ENCODE data around the gene TRIM71.

Gene TRIM71

GRCh38 chr3:32825601-32826375, 8.0 kb downstream of the TRIM71 start:
- DNase-seq, result no peak
- TF ChIP-seq POLR2A (IDR thresholded peaks at IDR 0.05; ENCODE audit: low read length) (no peak), GATA1 (IDR thresholded peaks at IDR 0.05; ENCODE audit: low read depth, low read length) (no peak)

GRCh38 chr3:32831062-32831461, 13.3 kb downstream of the TRIM71 start:
- no peak for TF ChIP-seq GATA1 (IDR thresholded peaks at IDR 0.05; ENCODE audit: low read depth, low read length)
- TF ChIP-seq POLR2A (IDR thresholded peaks at IDR 0.05; ENCODE audit: low read length), result no peak
- DNase-seq, result no peak

GRCh38 chr3:32831791-32832190, 14.0 kb downstream of the TRIM71 start:
- DNase-seq, result no peak
- no peak for TF ChIP-seq POLR2A (IDR thresholded peaks at IDR 0.05; ENCODE audit: low read length)
- TF ChIP-seq GATA1 (IDR thresholded peaks at IDR 0.05; ENCODE audit: low read depth, low read length), result no peak

GRCh38 chr3:32832193-32832592, 14.4 kb downstream of the TRIM71 start:
- DNase-seq, result no peak

GRCh38 chr3:32835049-32835371, 17.2 kb downstream of the TRIM71 start:
- no peak for DNase-seq
- TF ChIP-seq POLR2A (IDR thresholded peaks at IDR 0.05; ENCODE audit: low read length), result no peak
- TF ChIP-seq GATA1 (IDR thresholded peaks at IDR 0.05; ENCODE audit: low read depth, low read length), result no peak

More at GRCh38 chr3:32832193-32832592, 14.4 kb downstream of the TRIM71 start:
- no peak for TF ChIP-seq POLR2A (IDR thresholded peaks at IDR 0.05; ENCODE audit: low read length)
- TF ChIP-seq GATA1 (IDR thresholded peaks at IDR 0.05; ENCODE audit: low read depth, low read length), result no peak

- TF ChIP-seq GATA1 (IDR thresholded peaks at IDR 0.05; ENCODE audit: low read depth, low read length), result no peak
- no peak for TF ChIP-seq POLR2A (IDR thresholded peaks at IDR 0.05; ENCODE audit: low read length)
- DNase-seq, result no peak
Observed at GRCh38 chr3:32835961-32836360, 18.2 kb downstream of the TRIM71 start.

GRCh38 chr3:32836601-32837000, 18.8 kb downstream of the TRIM71 start:
- TF ChIP-seq POLR2A (IDR thresholded peaks at IDR 0.05; ENCODE audit: low read length), result no peak
- TF ChIP-seq GATA1 (IDR thresholded peaks at IDR 0.05; ENCODE audit: low read depth, low read length), result no peak
- DNase-seq, result no peak

GRCh38 chr3:32837366-32837765, 19.6 kb downstream of the TRIM71 start:
- TF ChIP-seq GATA1 (IDR thresholded peaks at IDR 0.05; ENCODE audit: low read depth, low read length), result no peak
- no peak for TF ChIP-seq POLR2A (IDR thresholded peaks at IDR 0.05; ENCODE audit: low read length)
- no peak for DNase-seq

GRCh38 chr3:32837789-32838188, 20.0 kb downstream of the TRIM71 start:
- DNase-seq, result no peak
- TF ChIP-seq GATA1 (IDR thresholded peaks at IDR 0.05; ENCODE audit: low read depth, low read length) (no peak), POLR2A (IDR thresholded peaks at IDR 0.05; ENCODE audit: low read length) (no peak)

GRCh38 chr3:32839714-32840085, 21.9 kb downstream of the TRIM71 start:
- no peak for TF ChIP-seq POLR2A (IDR thresholded peaks at IDR 0.05; ENCODE audit: low read length)
- DNase-seq, result no peak

- DNase-seq, result no peak
- no peak for TF ChIP-seq GATA1 (IDR thresholded peaks at IDR 0.05; ENCODE audit: low read depth, low read length)
- TF ChIP-seq POLR2A (IDR thresholded peaks at IDR 0.05; ENCODE audit: low read length), result no peak
Observed at GRCh38 chr3:32840086-32840841, 22.5 kb downstream of the TRIM71 start.

GRCh38 chr3:32841341-32841740, 23.5 kb downstream of the TRIM71 start:
- TF ChIP-seq GATA1 (IDR thresholded peaks at IDR 0.05; ENCODE audit: low read depth, low read length) (no peak), POLR2A (IDR thresholded peaks at IDR 0.05; ENCODE audit: low read length) (no peak)
- DNase-seq, result no peak

GRCh38 chr3:32841867-32842470, 24.2 kb downstream of the TRIM71 start:
- DNase-seq, result no peak
- TF ChIP-seq GATA1 (IDR thresholded peaks at IDR 0.05; ENCODE audit: low read depth, low read length), result no peak
- no peak for TF ChIP-seq POLR2A (IDR thresholded peaks at IDR 0.05; ENCODE audit: low read length)

- TF ChIP-seq POLR2A (IDR thresholded peaks at IDR 0.05; ENCODE audit: low read length), result no peak
- TF ChIP-seq GATA1 (IDR thresholded peaks at IDR 0.05; ENCODE audit: low read depth, low read length), result no peak
- no peak for DNase-seq
Observed at GRCh38 chr3:32842531-32842931, 24.7 kb downstream of the TRIM71 start.
